Esophagus muscularis mucosa (tissue), 4 donors: ENCODE results near the gene SLC8A1. TPM values are rescaled to one million over a fixed set of nuclear protein-coding genes. Genes with fewer than 3 reads are reported as not detected.
A peak's percentile ranks its signal among the peaks of the same experiment; 100 is the strongest.

Experiments
- DNase-seq: peaks from one replicate; pipeline ENCODE4 v3.0.0-alpha.2; 2017; ENCODE audit errors: extremely low spot score
- H3K27ac ChIP-seq, 4 donors: fragments of 200-600 bp; sonication (generic); replicated peaks in 1 of 4; 1 replicate in 3 of 4; 2 replicates in 1 of 4; pipeline ENCODE4 v1.5.1; 2016 to 2019; ENCODE audit warnings: mild to moderate bottlenecking in 1 of 4
- H3K27me3 ChIP-seq, 4 donors: fragments of 200-600 bp; sonication (generic); one replicate each; pipeline versions ENCODE4 v1.5.1 to v1.6.0; 2016 to 2019
- H3K36me3 ChIP-seq, 4 donors: fragments of 200-600 bp; sonication (generic); one replicate each; pipeline ENCODE4 v1.5.1; 2016 to 2019
- H3K4me1 ChIP-seq, 4 donors: fragments of 200-600 bp; sonication (generic); one replicate each; pipeline ENCODE4 v1.5.1; 2016 to 2019
- H3K4me3 ChIP-seq, 4 donors: fragments of 200-600 bp; sonication (generic); 1 replicate in 2 of 4; 2 replicates in 2 of 4; pipeline ENCODE4 v1.5.1; 2016 to 2019; ENCODE audit warnings: mild to moderate bottlenecking in 4 of 4, moderate library complexity in 1 of 4
- H3K9me3 ChIP-seq, 4 donors: fragments of 200-600 bp; sonication (generic); 1 replicate in 3 of 4; 2 replicates in 1 of 4; pipeline ENCODE4 v1.5.1; 2016 to 2019
- EP300 ChIP-seq: sonication (generic); formaldehyde crosslinking; IDR thresholded peaks from one replicate; pipeline ENCODE4 v1.6.1; 2017; ENCODE audit warnings: antibody characterized with exemption
- POLR2A ChIP-seq: fragments of 450-650 bp; IDR thresholded peaks from one replicate; pipeline ENCODE4 v1.6.1; 2017; ENCODE audit warnings: antibody characterized with exemption, moderate library complexity, mild to moderate bottlenecking, low read depth
- POLR2AphosphoS5 ChIP-seq, 2 donors: sonication (generic); formaldehyde crosslinking; IDR thresholded peaks; one replicate each; pipeline ENCODE4 v1.6.1; 2017; ENCODE audit warnings: antibody characterized with exemption in 2 of 2
- WGBS: methylation state at CpG from one replicate; pipeline ENCODE4 v1.1.5; 2018; 5-methylcytosine and 5-hydroxymethylcytosine counted together
- intact Hi-C: fragments of 100-400 bp; cut with DNase I; formaldehyde crosslinking; loops from one replicate; pipeline ENCODE4 v1.15.1; 2023
- total RNA-seq, 4 donors: library from RNA; depleted of rRNA; stranded (reverse); fragments of >200 nt; gene quantifications; one replicate each; pipeline versions ENCODE4 v1.1.0 to v1.2.1, GENCODE V29; 2016
- TF ChIP-seq, protein P1 (sequence below), 3 experiments: fragments of 200-600 bp in 2 of 3; fragments of 450-650 bp in 1 of 3; sonication (generic) in 2 of 3; IDR thresholded peaks; one replicate each; pipeline ENCODE4 v1.5.1; 2017 to 2019; ENCODE audit warnings: antibody characterized with exemption in 3 of 3, mild to moderate bottlenecking in 2 of 3, moderate library complexity in 1 of 3

SLC8A1 gene
- total RNA-seq, 4 donors from 2014 or later: 105 to 166 (median 157) TPM

DNA sequence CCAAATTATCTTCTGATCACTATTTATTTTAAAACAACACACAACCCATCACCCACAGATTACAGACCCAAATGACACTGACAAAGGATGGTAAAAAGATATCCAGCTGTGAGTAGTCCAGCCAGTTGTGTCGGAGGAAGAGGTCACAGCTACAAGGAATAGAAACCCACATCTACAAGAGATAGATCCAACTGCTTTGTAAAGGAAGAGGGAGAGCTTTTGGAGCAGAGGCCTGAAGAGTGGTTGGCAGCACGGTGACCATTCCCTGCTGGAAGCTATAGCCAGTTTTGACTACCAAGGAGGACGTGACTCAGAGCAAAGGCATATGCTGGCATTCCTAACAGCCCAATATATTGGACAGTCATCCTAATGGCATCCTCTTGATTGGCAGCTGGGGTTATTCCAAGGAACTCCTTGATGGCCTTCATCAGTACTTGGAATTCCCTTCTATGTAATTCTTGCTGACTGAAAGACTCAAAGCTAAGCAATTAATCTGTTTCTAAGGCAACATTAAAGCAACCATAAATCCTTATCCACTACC is 17.1 kb downstream of the SLC8A1 start:
- Histone ChIP-seq H3K9me3 (no peaks in the 10 kb centered on the region), H3K36me3 (peaks cover 0 to 2% (median 0%) of the 10 kb centered on the region in 4 donors), H3K4me3 (no peak overlapping the region), H3K27me3 (no peaks in the 10 kb centered on the region), H3K27ac (peak overlapping the region; percentile 25 to 64 (median 50)), H3K4me1 (peaks cover 68 to 80% (median 75%) of the 10 kb centered on the region in 4 donors)
- intact Hi-C loops: no loop called here
- no peak for DNase-seq
- 42% methylated on average over 3 of the region's 3 CpGs for WGBS
- TF ChIP-seq EP300 (no peak), POLR2A (no peak), POLR2AphosphoS5 (IDR thresholded peaks at IDR 0.05) (peak in 1 of 2 donors; percentile 75)
- TF ChIP-seq, protein P1, sequence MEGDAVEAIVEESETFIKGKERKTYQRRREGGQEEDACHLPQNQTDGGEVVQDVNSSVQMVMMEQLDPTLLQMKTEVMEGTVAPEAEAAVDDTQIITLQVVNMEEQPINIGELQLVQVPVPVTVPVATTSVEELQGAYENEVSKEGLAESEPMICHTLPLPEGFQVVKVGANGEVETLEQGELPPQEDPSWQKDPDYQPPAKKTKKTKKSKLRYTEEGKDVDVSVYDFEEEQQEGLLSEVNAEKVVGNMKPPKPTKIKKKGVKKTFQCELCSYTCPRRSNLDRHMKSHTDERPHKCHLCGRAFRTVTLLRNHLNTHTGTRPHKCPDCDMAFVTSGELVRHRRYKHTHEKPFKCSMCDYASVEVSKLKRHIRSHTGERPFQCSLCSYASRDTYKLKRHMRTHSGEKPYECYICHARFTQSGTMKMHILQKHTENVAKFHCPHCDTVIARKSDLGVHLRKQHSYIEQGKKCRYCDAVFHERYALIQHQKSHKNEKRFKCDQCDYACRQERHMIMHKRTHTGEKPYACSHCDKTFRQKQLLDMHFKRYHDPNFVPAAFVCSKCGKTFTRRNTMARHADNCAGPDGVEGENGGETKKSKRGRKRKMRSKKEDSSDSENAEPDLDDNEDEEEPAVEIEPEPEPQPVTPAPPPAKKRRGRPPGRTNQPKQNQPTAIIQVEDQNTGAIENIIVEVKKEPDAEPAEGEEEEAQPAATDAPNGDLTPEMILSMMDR (IDR thresholded peaks at IDR 0.05): no peak

DNA sequence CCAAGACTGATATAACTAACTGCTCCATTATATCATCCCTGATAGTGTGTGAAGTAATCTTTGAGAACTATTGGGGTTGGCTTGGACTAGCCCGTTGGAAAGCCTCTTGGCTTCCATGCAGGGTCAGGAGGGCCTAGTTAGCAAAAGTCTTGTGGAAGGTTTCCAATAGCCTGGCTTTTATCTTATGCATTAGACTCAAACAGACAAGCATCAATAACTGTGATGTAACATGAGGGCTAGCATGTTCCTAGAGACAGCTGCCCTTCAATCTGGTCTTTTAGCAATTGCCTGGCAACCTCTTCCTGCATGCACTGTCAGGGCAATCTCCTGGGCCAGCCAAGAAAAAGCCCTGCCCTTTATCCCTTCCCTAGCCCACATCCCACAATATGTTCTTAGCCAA is 18.2 kb downstream of the SLC8A1 start:
- no peaks in the 10 kb centered on the region for H3K9me3 ChIP-seq
- TF ChIP-seq POLR2A: no peak
- TF ChIP-seq POLR2AphosphoS5 (IDR thresholded peaks at IDR 0.05): no peak
- TF ChIP-seq, protein P1 (IDR thresholded peaks at IDR 0.05): no peak
- TF ChIP-seq EP300: no peak
- WGBS: 25% methylated on average over 1 of the region's 1 CpG
- no peak overlapping the region for H3K4me3 ChIP-seq
- intact Hi-C loops: no loop called here
- no peak for DNase-seq
- H3K4me1 ChIP-seq: peaks cover 68 to 72% (median 70%) of the 10 kb centered on the region in 4 donors
- H3K27me3 ChIP-seq: no peaks in the 10 kb centered on the region
- H3K27ac ChIP-seq: peak overlapping the region in 3 of 4 donors; percentile 8 to 64 (median 29)
- peaks cover 0 to 13% (median 4%) of the 10 kb centered on the region in 4 donors for H3K36me3 ChIP-seq

DNA sequence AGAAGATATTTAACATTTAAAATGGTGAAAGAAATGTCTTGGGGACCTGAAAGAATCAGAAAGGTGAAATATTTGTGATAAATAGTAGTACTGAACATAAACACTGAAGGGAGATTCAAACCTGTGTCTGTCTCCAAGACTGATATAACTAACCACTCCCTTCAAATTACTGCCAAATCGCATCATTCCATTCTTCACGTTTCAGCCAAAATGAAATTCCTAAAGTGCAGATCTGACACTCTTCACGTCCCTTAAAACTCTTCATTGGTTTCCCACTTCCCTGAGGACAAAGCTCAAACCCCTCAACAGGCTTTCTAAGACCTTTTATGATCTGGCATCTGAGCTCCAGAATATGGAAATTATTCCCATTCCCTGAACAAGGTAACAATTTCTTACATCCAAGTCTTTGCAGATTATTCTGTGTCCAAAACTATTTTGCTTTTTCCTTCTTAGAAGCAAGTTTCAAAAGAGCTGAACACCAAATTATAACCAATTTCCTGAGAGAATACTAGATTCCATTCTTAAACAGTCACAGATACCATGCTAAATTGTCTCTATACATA is 18.9 kb downstream of the SLC8A1 start:
- 33% methylated on average over 3 of the region's 3 CpGs for WGBS
- intact Hi-C loops: no loop called here

DNA sequence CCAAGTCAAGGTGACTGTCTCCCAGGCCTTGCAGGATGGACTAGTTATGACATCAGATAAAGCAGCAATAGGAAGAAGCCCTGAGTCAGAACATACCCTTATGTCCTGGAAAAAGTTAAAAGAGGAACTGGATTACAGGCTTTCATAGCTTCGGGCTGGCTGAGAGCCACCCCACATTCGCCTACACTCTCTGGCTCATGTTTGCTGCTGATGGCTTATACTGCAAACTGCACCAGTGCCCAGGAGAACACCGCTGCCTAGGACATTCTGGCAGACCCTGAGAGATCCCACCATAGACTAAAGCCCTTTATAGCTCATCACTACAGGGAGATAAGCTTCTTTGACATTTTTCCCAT is 20.3 kb downstream of the SLC8A1 start:
- H3K27ac ChIP-seq: peak overlapping the region in 3 of 4 donors; percentile 7 to 43 (median 30)
- H3K4me1 ChIP-seq: peaks cover 46 to 69% (median 55%) of the 10 kb centered on the region in 4 donors
- intact Hi-C loops: no loop called here
- H3K36me3 ChIP-seq: peaks cover 0 to 13% (median 4%) of the 10 kb centered on the region in 4 donors
- no peak overlapping the region for H3K4me3 ChIP-seq
- 18% methylated on average over 3 of the region's 3 CpGs for WGBS
- no peak for DNase-seq
- H3K9me3 ChIP-seq: no peaks in the 10 kb centered on the region
- no peak for TF ChIP-seq POLR2AphosphoS5 (IDR thresholded peaks at IDR 0.05)
- TF ChIP-seq EP300: no peak
- TF ChIP-seq, protein P1 (IDR thresholded peaks at IDR 0.05): no peak
- TF ChIP-seq POLR2A: no peak
- no peaks in the 10 kb centered on the region for H3K27me3 ChIP-seq

More for the DNA sequence above, 18.9 kb downstream of the SLC8A1 start:
- no peak overlapping the region for H3K4me3 ChIP-seq
- no peak for DNase-seq
- no peaks in the 10 kb centered on the region for H3K9me3 ChIP-seq
- peaks cover 61 to 68% (median 65%) of the 10 kb centered on the region in 4 donors for H3K4me1 ChIP-seq
- TF ChIP-seq, protein P1 (IDR thresholded peaks at IDR 0.05): no peak
- no peak for TF ChIP-seq POLR2A
- no peak for TF ChIP-seq EP300
- TF ChIP-seq POLR2AphosphoS5 (IDR thresholded peaks at IDR 0.05): no peak
- no peaks in the 10 kb centered on the region for H3K27me3 ChIP-seq
- peaks cover 0 to 13% (median 4%) of the 10 kb centered on the region in 4 donors for H3K36me3 ChIP-seq
- H3K27ac ChIP-seq: peak overlapping the region in 2 of 4 donors; percentile 29 to 64
